Transverse colon (tissue), 3 donors: ENCODE data around the gene NKD1.

Source experiments
- EP300 ChIP-seq: sonication (generic); formaldehyde crosslinking; IDR thresholded peaks from one replicate; pipeline ENCODE4 v1.6.1; 2017; ENCODE audit warnings: antibody characterized with exemption, low read depth
- TF ChIP-seq, protein P1 (sequence below), 5 experiments: fragments of 200-600 bp in 3 of 5; fragments of 450-650 bp in 2 of 5; sonication (generic) in 3 of 5; IDR thresholded peaks; 1 replicate in 2 of 5; 2 replicates in 3 of 5; pipeline ENCODE4 v1.5.1; 2016 to 2017; ENCODE audit warnings: antibody characterized with exemption in 5 of 5, inconsistent platforms in 3 of 5, mild to moderate bottlenecking in 2 of 5, moderate library complexity in 1 of 5

DNA sequence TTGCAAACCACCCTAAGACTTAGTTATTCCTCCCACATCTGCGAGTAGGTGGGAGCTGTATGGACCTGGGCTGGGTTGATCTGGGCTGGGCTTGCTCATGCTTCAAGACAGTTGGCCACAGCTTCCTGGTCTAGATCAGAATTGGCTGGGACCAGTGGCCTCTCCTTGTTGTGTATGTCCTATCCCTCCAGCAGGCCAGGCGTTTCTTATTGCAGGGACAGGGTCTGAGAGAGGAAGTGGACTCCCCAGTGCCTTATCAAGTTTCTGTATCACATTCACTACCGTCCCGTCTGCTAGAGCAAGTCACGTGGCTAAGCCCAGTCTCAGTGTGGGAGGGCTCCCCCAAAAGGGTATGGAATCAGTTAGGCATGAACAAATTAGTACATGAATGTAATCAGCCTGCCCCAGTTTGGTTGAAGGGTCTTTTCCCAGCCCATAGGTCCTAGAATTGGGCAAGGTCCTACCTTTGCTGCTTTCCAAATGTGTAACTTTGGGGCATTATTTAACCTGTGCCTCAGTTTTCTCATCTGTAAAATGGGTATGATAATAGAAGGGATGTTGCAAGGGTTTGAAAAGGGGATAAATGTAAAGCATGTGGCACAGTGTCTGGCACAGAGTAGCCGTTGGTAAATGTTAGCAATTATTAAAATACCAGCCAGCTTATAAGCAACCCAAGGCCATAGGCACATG is 36.0 kb downstream of the NKD1 start:
- no peak for TF ChIP-seq EP300
- TF ChIP-seq, protein P1, sequence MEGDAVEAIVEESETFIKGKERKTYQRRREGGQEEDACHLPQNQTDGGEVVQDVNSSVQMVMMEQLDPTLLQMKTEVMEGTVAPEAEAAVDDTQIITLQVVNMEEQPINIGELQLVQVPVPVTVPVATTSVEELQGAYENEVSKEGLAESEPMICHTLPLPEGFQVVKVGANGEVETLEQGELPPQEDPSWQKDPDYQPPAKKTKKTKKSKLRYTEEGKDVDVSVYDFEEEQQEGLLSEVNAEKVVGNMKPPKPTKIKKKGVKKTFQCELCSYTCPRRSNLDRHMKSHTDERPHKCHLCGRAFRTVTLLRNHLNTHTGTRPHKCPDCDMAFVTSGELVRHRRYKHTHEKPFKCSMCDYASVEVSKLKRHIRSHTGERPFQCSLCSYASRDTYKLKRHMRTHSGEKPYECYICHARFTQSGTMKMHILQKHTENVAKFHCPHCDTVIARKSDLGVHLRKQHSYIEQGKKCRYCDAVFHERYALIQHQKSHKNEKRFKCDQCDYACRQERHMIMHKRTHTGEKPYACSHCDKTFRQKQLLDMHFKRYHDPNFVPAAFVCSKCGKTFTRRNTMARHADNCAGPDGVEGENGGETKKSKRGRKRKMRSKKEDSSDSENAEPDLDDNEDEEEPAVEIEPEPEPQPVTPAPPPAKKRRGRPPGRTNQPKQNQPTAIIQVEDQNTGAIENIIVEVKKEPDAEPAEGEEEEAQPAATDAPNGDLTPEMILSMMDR (IDR thresholded peaks at IDR 0.05) = no peak
